GM12878 (cell line): ENCODE results near the gene COMMD10. TPM values are rescaled to one million over a fixed set of nuclear protein-coding genes. Genes with fewer than 3 reads are reported as not detected.

ENCODE experiments used
- ATAC-seq: fragments of 200-7000 bp; cut with Tn5 transposase; 3 replicates; pipeline ENCODE4 v1.9.1; 2020; ENCODE audit warnings: mild to moderate bottlenecking, moderate library complexity
- BruUV-seq: library from RNA; stranded (reverse); fragments of 400-500 nt; replicated peaks from 2 replicates; lab custom pipeline; 2021; lab: Mats Ljungman, UMichigan
- CTCF ChIA-PET: fragments of 300-600 bp; sonication (Branson Sonifier 250); formaldehyde crosslinking; extraction: SDS; loops from one replicate; lab custom pipeline; 2021; ENCODE audit warnings: inconsistent platforms; lab: Yijun Ruan, JAX
- POLR2A ChIA-PET: fragments of 350-600 bp; formaldehyde crosslinking; extraction: SDS; loops from one replicate; lab custom pipeline; 2021; ENCODE audit warnings: inconsistent platforms; lab: Charles Lee
- RAD21 ChIA-PET: fragments of 300-600 bp; sonication (Branson Sonifier 250); formaldehyde crosslinking; loops from one replicate; lab custom pipeline; 2023; ENCODE audit warnings: antibody characterized with exemption; ENCODE audit not compliant: unreplicated experiment; lab: Charles Lee
- SMC1A ChIA-PET: fragments of 300-600 bp; sonication (Branson Sonifier 250); formaldehyde crosslinking; loops from one replicate; lab custom pipeline; 2023; ENCODE audit not compliant: unreplicated experiment, uncharacterized antibody; lab: Charles Lee
- DNase-seq: peaks from one replicate; pipeline ENCODE4 v3.0.0-alpha.2; 2011; ENCODE audit warnings: low read depth, low spot score
- FAIRE-seq: peaks from 3 replicates; lab custom pipeline; 2011; peaks lifted over from hg19 to GRCh38; lab: Jason Lieb, UNC
- H2AFZ ChIP-seq: 2 replicates; pipeline ENCODE4 v1.6.0; 2011; ENCODE audit warnings: low read depth, low read length, control low read depth; ENCODE audit not compliant: control insufficient read depth
- H3K27ac ChIP-seq: 2 replicates; pipeline ENCODE4 v1.5.1; 2011; ENCODE audit warnings: control low read depth; ENCODE audit not compliant: control insufficient read depth, insufficient read depth
- H3K27me3 ChIP-seq, 2 experiments: replicated peaks in 1 of 2; 2 replicates each; pipeline versions ENCODE4 v1.6.0 to v1.6.1; 2011; ENCODE audit warnings: low read length in 1 of 2; ENCODE audit not compliant: control insufficient read depth in 2 of 2, insufficient read depth in 2 of 2
- H3K36me3 ChIP-seq, 2 experiments: 2 replicates each; pipeline ENCODE4 v1.5.1; 2011; ENCODE audit warnings: low read length in 1 of 2; ENCODE audit not compliant: control insufficient read depth in 2 of 2, insufficient read depth in 2 of 2
- H3K4me1 ChIP-seq: 2 replicates; pipeline ENCODE4 v1.6.1; 2011; ENCODE audit warnings: mild to moderate bottlenecking, low read length, moderate library complexity, mixed read lengths; ENCODE audit not compliant: control insufficient read depth, insufficient read depth
- H3K4me2 ChIP-seq: 2 replicates; pipeline ENCODE4 v1.6.0; 2011; ENCODE audit warnings: control low read depth; ENCODE audit not compliant: control insufficient read depth, insufficient read depth
- H3K4me3 ChIP-seq: fragments of 200-600 bp; sonication (generic); 2 replicates; pipeline ENCODE4 v1.5.1; 2016
- H3K79me2 ChIP-seq: 2 replicates; pipeline ENCODE4 v1.6.0; 2011; ENCODE audit warnings: low read length; ENCODE audit not compliant: control insufficient read depth, insufficient read depth
- H3K9ac ChIP-seq: 2 replicates; pipeline ENCODE4 v1.8.0; 2011; ENCODE audit warnings: low read length, control low read depth, mixed read lengths; ENCODE audit not compliant: control insufficient read depth, insufficient read depth
- H3K9me3 ChIP-seq: replicated peaks from 3 replicates; pipeline ENCODE4 v1.5.1; 2011; ENCODE audit warnings: mild to moderate bottlenecking, low read length; ENCODE audit not compliant: control insufficient read depth, insufficient read depth
- H4K20me1 ChIP-seq: 2 replicates; pipeline ENCODE4 v1.6.0; 2011; ENCODE audit not compliant: control insufficient read depth, insufficient read depth
- CHD4 ChIP-seq: fragments of 200-600 bp; sonication (generic); IDR thresholded peaks from 2 replicates; pipeline ENCODE4 v1.6.1; 2016; ENCODE audit warnings: mild to moderate bottlenecking
- FOXM1 ChIP-seq: IDR thresholded peaks from 2 replicates; pipeline ENCODE4 v1.6.1; 2012; ENCODE audit warnings: low read depth, mild to moderate bottlenecking, inconsistent platforms, low read length, moderate library complexity
- HDAC6 ChIP-seq: fragments of 200-600 bp; sonication (generic); IDR thresholded peaks from one replicate; pipeline ENCODE4 v1.8.0; 2017; ENCODE audit warnings: antibody characterized with exemption; ENCODE audit not compliant: unreplicated experiment
- IRF4 ChIP-seq: IDR thresholded peaks from 2 replicates; pipeline ENCODE4 v1.6.1; 2011; ENCODE audit warnings: low read depth, low read length
- KAT2A ChIP-seq: conservative IDR thresholded peaks from 2 replicates; pipeline ENCODE4 v1.6.1; 2011; ENCODE audit warnings: low read depth, low read length; ENCODE audit not compliant: control insufficient read depth
- NFXL1 ChIP-seq: fragments of 450-650 bp; IDR thresholded peaks from 2 replicates; pipeline ENCODE4 v1.6.1; 2017; ENCODE audit warnings: antibody characterized with exemption, mild to moderate bottlenecking, borderline replicate concordance
- NR2F1 ChIP-seq: fragments of 450-650 bp; conservative IDR thresholded peaks from 2 replicates; pipeline ENCODE4 v1.6.1; 2017; ENCODE audit warnings: mild to moderate bottlenecking
- NRF1 ChIP-seq: conservative IDR thresholded peaks from 2 replicates; pipeline ENCODE4 v1.6.1; 2011; ENCODE audit warnings: mild to moderate bottlenecking, low read depth, low read length, improper control_type of control experiment
- RAD51 ChIP-seq: fragments of 450-650 bp; IDR thresholded peaks from 2 replicates; pipeline ENCODE4 v1.6.1; 2016; ENCODE audit warnings: moderate library complexity, mild to moderate bottlenecking, inconsistent platforms
- REST ChIP-seq: IDR thresholded peaks from 2 replicates; pipeline ENCODE4 v1.6.1; 2012; ENCODE audit warnings: mild to moderate bottlenecking, low read depth, low read length
- TARDBP ChIP-seq: IDR thresholded peaks from 2 replicates; pipeline ENCODE4 v1.6.1; 2016; ENCODE audit warnings: borderline replicate concordance
- TCF7 ChIP-seq: IDR thresholded peaks from 2 replicates; pipeline ENCODE4 v1.6.1; 2014; ENCODE audit warnings: antibody characterized with exemption, borderline replicate concordance
- ZBTB40 ChIP-seq: fragments of 450-650 bp; IDR thresholded peaks from 2 replicates; pipeline ENCODE4 v1.6.1; 2016; ENCODE audit warnings: mild to moderate bottlenecking, moderate library complexity, borderline replicate concordance
- ZNF207 ChIP-seq: fragments of 450-650 bp; IDR thresholded peaks from 2 replicates; pipeline ENCODE4 v1.6.1; 2014; ENCODE audit warnings: antibody characterized with exemption, mild to moderate bottlenecking, borderline replicate concordance
- ZNF217 ChIP-seq: fragments of 450-650 bp; IDR thresholded peaks from 2 replicates; pipeline ENCODE4 v1.6.1; 2017; ENCODE audit warnings: antibody characterized with exemption, mild to moderate bottlenecking
- ZNF24 ChIP-seq: fragments of 450-650 bp; IDR thresholded peaks from 2 replicates; pipeline ENCODE4 v1.6.1; 2017; ENCODE audit warnings: antibody characterized with exemption, mild to moderate bottlenecking
- WGBS: methylation state at CpG from one replicate; pipeline ENCODE4 v1.1.6; 2016; ENCODE audit warnings: low lambda C conversion rate; ENCODE audit not compliant: insufficient replicate concordance, insufficient coverage; ENCODE audit errors: missing lambda C conversion rate; 5-methylcytosine and 5-hydroxymethylcytosine counted together
- in situ Hi-C: fragments of 300-500 bp; cut with MboI; formaldehyde crosslinking; loops from 9 replicates; pipeline ENCODE4 v1.14.3; 2018; ENCODE audit warnings: mixed read lengths
- intact Hi-C: fragments of 100-400 bp; cut with micrococcal nuclease; formaldehyde crosslinking; loops from one replicate; pipeline ENCODE4 v1.14.2; 2022; ENCODE audit not compliant: unreplicated experiment
- polyA plus RNA-seq, 11 experiments: library from polyadenylated mRNA; depleted of rRNA in 4 of 11; unstranded in 6 of 11; stranded (reverse) in 5 of 11; fragments of >200 nt; fragmentation: Nextera tagmentation in 4 of 11; fragmentation: Illumina TruSeq in 1 of 11; extraction: Ambion mirVana in 4 of 11; extraction: Trizol in 1 of 11; gene quantifications; 1 replicate in 1 of 11; 2 replicates in 10 of 11; pipeline versions ENCODE4 v1.2.1 to v1.2.3, GENCODE V29; 2011 to 2016; ENCODE audit warnings: inconsistent platforms in 2 of 11, missing spikeins in 2 of 11, low read depth in 1 of 11
- total RNA-seq, 4 experiments: library from RNA; depleted of rRNA in 3 of 4; stranded (reverse); fragments of >200 nt in 3 of 4; fragmentation: Illumina TruSeq in 1 of 4; extraction: Trizol in 1 of 4; gene quantifications; 2 replicates each; pipeline versions ENCODE4 v1.2.1 to v1.2.3, GENCODE V29; 2013 to 2021

Gene COMMD10
- total and polyA plus RNA-seq, 10 of the 15 experiments (the other 5 are each of a cell fraction or from before 2014, with no cell fraction given): 19.6 to 98.7 (median 28.0) TPM

GRCh38 chr5:116231288-116231687 is 146.5 kb downstream of the COMMD10 start (continued):
- TF ChIP-seq HDAC6 (no peak), NR2F1 (no peak), CHD4 (no peak), NRF1 (no peak), NFXL1 (no peak), ZBTB40 (no peak)

DNA sequence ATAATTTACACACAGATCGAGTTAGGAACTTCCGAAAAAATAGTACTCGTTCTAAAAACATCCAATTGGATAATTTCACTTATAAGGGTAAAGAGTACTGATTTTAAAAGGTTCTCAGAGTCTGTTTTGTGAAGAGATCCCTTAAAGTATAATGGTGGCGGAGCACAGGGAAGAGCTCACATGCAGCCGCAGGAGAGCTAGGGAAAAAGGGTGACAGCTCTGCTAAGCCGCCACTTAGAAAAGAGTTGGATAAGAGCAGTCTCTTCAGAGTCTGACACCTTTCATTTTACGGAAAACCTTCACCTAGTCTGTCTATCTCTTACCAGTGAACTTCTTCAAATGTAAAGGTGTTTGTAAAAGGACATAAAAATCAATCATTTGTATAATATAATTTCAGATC is 149.9 kb downstream of the COMMD10 start:
- intact Hi-C loops: no loop called here
- ATAC-seq (no peak), FAIRE-seq (no peak), DNase-seq (no peak)
- BruUV-seq: no TSS peak
- no peaks in the 10 kb centered on the region for H4K20me1 ChIP-seq
- no peak overlapping the region for H3K4me2 ChIP-seq
- H3K27ac ChIP-seq: no peak overlapping the region
- 97% methylated on average over 7 of the region's 7 CpGs for WGBS
- no peaks in the 10 kb centered on the region; the same call in 2 of the 3 replicates for H3K9me3 ChIP-seq
- RAD21 ChIA-PET: no interaction called here
- H3K4me3 ChIP-seq: no peak overlapping the region
- POLR2A ChIA-PET: no interaction called here
- no peaks in the 10 kb centered on the region for H3K4me1 ChIP-seq
- H2AFZ ChIP-seq: no peak overlapping the region
- H3K79me2 ChIP-seq: no peaks in the 10 kb centered on the region
- CTCF ChIA-PET: no interaction called here
- in situ Hi-C loops: no loop called here
- TF ChIP-seq ZNF217 (no peak), ZNF207 (no peak), TARDBP (no peak), ZNF24 (no peak), REST (no peak), KAT2A (no peak), IRF4 (no peak), TCF7 (no peak), FOXM1 (no peak), RAD51 (no peak)
- H3K36me3 ChIP-seq: no peaks in the 10 kb centered on the region
- SMC1A ChIA-PET: no interaction called here
- H3K27me3 ChIP-seq: no peaks in the 10 kb centered on the region
- no peak overlapping the region for H3K9ac ChIP-seq
